H1 (cell line): ENCODE data around the gene GH2.
"Not testable (repeated sequence)": the region's sequence is repeated elsewhere in the genome, so short reads cannot be mapped to it uniquely, and the experiment has no call there.

Source experiments
- EP300 ChIP-seq, 2 experiments: IDR thresholded peaks; 1 replicate in 1 of 2; 2 replicates in 1 of 2; pipeline ENCODE4 v1.6.1; 2011 to 2012; ENCODE audit warnings: low read depth in 2 of 2, low read length in 2 of 2, mild to moderate bottlenecking in 2 of 2, borderline replicate concordance in 1 of 2, inconsistent platforms in 1 of 2, moderate library complexity in 1 of 2
- MAFK ChIP-seq: IDR thresholded peaks from 2 replicates; pipeline ENCODE4 v1.6.1; 2012; ENCODE audit warnings: low read depth, mild to moderate bottlenecking, improper control_type of control experiment, low read length
- POLR2A ChIP-seq, 2 experiments: IDR thresholded peaks; 1 replicate in 1 of 2; 2 replicates in 1 of 2; pipeline ENCODE4 v1.6.1; 2011; ENCODE audit warnings: low read depth in 2 of 2, low read length in 2 of 2, mild to moderate bottlenecking in 2 of 2; ENCODE audit errors: control extremely low read depth in 1 of 2
- POLR2AphosphoS5 ChIP-seq: IDR thresholded peaks from 2 replicates; pipeline ENCODE4 v1.6.1; 2011; ENCODE audit warnings: low read depth, low read length
- SIN3A ChIP-seq, 2 experiments: IDR thresholded peaks in 1 of 2; conservative IDR thresholded peaks in 1 of 2; 2 replicates each; pipeline ENCODE4 v1.6.1; 2011 to 2012; ENCODE audit warnings: low read length in 2 of 2, improper control_type of control experiment in 1 of 2, low read depth in 1 of 2, mild to moderate bottlenecking in 1 of 2
- TAF7 ChIP-seq: optimal IDR thresholded peaks from 2 replicates; pipeline ENCODE3; 2011; ENCODE audit warnings: low read depth, mild to moderate bottlenecking, inconsistent platforms, low read length, moderate library complexity, borderline replicate concordance
- YY1 ChIP-seq: IDR thresholded peaks from 2 replicates; pipeline ENCODE4 v1.6.1; 2011; ENCODE audit warnings: low read depth, mild to moderate bottlenecking, low read length
- TF ChIP-seq, protein P1 (sequence below), 3 experiments: IDR thresholded peaks; 1 replicate in 2 of 3; 2 replicates in 1 of 3; pipeline versions ENCODE4 v1.5.1 to v1.6.1; 2011; ENCODE audit warnings: low read length in 3 of 3, mild to moderate bottlenecking in 3 of 3, inconsistent platforms in 2 of 3, low read depth in 1 of 3, moderate library complexity in 1 of 3; ENCODE audit not compliant: insufficient read depth in 1 of 3; ENCODE audit errors: control extremely low read depth in 1 of 3
- TF ChIP-seq, protein P2 (sequence below): IDR thresholded peaks from 2 replicates; pipeline ENCODE4 v1.6.1; 2012; ENCODE audit warnings: inconsistent platforms

DNA sequence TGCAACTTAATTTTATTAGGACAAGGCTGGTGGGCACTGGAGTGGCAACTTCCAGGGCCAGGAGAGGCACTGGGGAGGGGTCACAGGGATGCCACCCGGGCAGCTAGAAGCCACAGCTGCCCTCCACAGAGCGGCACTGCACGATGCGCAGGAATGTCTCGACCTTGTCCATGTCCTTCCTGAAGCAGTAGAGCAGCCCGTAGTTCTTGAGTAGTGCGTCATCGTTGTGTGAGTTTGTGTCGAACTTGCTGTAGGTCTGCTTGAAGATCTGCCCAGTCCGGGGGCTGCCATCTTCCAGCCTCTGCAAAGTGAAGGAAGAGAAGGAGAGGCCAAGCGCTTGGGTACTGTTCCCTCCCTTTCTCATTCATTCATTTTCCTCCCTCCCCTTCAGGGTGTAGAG is 35.5 kb upstream of the GH2 start:
- not testable (repeated sequence) for TF ChIP-seq MAFK; YY1; SIN3A (conservative IDR thresholded peaks at IDR 0.05 in 1 of 2, IDR thresholded peaks at IDR 0.05 in 1 of 2; ENCODE audit: low read depth in 1 of 2, low read length in 2 of 2); EP300 (IDR thresholded peaks at IDR 0.05; ENCODE audit: borderline replicate concordance in 1 of 2, low read depth in 2 of 2, low read length in 2 of 2); POLR2A (IDR thresholded peaks at IDR 0.05; ENCODE audit: control extremely low read depth in 1 of 2, low read depth in 2 of 2, low read length in 2 of 2); POLR2AphosphoS5; TAF7
- TF ChIP-seq, protein P1, sequence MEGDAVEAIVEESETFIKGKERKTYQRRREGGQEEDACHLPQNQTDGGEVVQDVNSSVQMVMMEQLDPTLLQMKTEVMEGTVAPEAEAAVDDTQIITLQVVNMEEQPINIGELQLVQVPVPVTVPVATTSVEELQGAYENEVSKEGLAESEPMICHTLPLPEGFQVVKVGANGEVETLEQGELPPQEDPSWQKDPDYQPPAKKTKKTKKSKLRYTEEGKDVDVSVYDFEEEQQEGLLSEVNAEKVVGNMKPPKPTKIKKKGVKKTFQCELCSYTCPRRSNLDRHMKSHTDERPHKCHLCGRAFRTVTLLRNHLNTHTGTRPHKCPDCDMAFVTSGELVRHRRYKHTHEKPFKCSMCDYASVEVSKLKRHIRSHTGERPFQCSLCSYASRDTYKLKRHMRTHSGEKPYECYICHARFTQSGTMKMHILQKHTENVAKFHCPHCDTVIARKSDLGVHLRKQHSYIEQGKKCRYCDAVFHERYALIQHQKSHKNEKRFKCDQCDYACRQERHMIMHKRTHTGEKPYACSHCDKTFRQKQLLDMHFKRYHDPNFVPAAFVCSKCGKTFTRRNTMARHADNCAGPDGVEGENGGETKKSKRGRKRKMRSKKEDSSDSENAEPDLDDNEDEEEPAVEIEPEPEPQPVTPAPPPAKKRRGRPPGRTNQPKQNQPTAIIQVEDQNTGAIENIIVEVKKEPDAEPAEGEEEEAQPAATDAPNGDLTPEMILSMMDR (IDR thresholded peaks at IDR 0.05; ENCODE audit: control extremely low read depth in 1 of 3, insufficient read depth in 1 of 3, low read depth in 1 of 3, low read length in 3 of 3), result not testable (repeated sequence)
- TF ChIP-seq, protein P2, sequence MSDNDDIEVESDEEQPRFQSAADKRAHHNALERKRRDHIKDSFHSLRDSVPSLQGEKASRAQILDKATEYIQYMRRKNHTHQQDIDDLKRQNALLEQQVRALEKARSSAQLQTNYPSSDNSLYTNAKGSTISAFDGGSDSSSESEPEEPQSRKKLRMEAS, result not testable (repeated sequence)
